ENCODE results near the gene IGSF21. TPM values are rescaled to one million over a fixed set of nuclear protein-coding genes. Genes with fewer than 3 reads are reported as not detected.

The IGSF21 gene
- total and polyA plus RNA-seq, 2 experiments from 2014 or later, result not detected

DNA sequence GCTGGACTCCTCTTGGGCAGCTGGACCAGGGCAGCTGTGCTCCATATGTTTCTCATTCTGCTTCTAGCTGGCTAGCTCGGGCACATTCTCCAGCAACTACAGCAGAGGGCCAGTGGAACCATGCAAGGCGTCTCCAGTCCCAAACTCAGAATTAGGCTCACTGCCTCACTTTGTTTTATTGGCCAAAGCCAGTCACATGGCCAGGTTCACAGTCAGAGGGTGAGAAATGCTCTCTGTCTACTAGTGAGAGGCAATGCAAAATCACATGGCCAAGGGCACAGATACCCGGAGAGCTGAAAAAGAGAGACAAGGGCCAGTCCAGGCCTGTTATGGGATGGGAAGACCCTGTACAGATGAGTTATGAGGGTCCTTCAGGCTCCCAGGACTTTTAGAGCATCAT lies 294.3 kb downstream of the IGSF21 start:
- Histone ChIP-seq H3K27me3 (peaks cover 7% of the 10 kb centered on the region), H3K27ac (no peak overlapping the region), H3K9me2 (replicated peaks; ENCODE audit: insufficient read depth) (no peaks in the 10 kb centered on the region), H2AFZ (no peak overlapping the region), H3K4me1 (ENCODE audit: insufficient read depth) (peaks cover 4% of the 10 kb centered on the region), H4K20me1 (ENCODE audit: insufficient read depth, poor library complexity, severe bottlenecking) (no peaks in the 10 kb centered on the region), H3K4me2 (no peak overlapping the region), H3K9me3 (ENCODE audit: low read depth) (no peaks in the 10 kb centered on the region), H3K4me3 (no peak overlapping the region), H3K79me2 (no peaks in the 10 kb centered on the region), H3K36me3 (replicated peaks; ENCODE audit: insufficient read depth, low read depth) (no peaks in the 10 kb centered on the region)
- TF ChIP-seq, protein P1, sequence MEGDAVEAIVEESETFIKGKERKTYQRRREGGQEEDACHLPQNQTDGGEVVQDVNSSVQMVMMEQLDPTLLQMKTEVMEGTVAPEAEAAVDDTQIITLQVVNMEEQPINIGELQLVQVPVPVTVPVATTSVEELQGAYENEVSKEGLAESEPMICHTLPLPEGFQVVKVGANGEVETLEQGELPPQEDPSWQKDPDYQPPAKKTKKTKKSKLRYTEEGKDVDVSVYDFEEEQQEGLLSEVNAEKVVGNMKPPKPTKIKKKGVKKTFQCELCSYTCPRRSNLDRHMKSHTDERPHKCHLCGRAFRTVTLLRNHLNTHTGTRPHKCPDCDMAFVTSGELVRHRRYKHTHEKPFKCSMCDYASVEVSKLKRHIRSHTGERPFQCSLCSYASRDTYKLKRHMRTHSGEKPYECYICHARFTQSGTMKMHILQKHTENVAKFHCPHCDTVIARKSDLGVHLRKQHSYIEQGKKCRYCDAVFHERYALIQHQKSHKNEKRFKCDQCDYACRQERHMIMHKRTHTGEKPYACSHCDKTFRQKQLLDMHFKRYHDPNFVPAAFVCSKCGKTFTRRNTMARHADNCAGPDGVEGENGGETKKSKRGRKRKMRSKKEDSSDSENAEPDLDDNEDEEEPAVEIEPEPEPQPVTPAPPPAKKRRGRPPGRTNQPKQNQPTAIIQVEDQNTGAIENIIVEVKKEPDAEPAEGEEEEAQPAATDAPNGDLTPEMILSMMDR (IDR thresholded peaks at IDR 0.05; ENCODE audit: poor library complexity), result no peak
- TF ChIP-seq EZH2 (IDR thresholded peaks at IDR 0.05; ENCODE audit: borderline replicate concordance) (no peak), EZH2phosphoT487 (IDR thresholded peaks at IDR 0.05; ENCODE audit: low read depth, severe bottlenecking, unreplicated experiment) (no peak)
- no peak for DNase-seq (ENCODE audit: low spot score)
- WGBS (ENCODE audit: low lambda C conversion rate, missing lambda C conversion rate), result 83% methylated on average over 3 of the region's 3 CpGs

DNA sequence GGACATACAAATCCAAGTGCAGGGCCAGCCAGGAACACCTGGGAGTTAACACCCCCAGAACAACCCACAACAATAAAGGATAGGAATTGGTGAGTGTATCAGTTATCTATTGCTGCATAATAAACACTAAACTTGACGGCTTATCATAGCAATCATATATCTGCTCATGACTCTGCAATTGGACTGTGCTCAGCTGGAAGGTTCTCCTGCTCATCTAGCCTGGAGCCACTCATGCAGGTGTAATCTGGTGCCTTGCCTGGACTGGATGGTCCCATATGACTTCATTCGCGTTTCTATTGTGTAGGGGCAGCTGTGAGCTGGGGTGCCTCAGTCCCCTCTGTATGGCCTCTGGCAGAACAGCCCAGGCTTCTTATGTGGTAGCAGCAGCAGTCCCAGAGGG lies 296.9 kb downstream of the IGSF21 start:
- 86% methylated on average over 3 of the region's 3 CpGs for WGBS (ENCODE audit: low lambda C conversion rate, missing lambda C conversion rate)
- no peak overlapping the region for H3K4me3 ChIP-seq
- no peaks in the 10 kb centered on the region for H4K20me1 ChIP-seq (ENCODE audit: insufficient read depth, poor library complexity, severe bottlenecking)
- H3K27me3 ChIP-seq, result peaks cover 7% of the 10 kb centered on the region
- H3K4me1 ChIP-seq (ENCODE audit: insufficient read depth), result peaks cover 3% of the 10 kb centered on the region
- H3K9me3 ChIP-seq (ENCODE audit: low read depth), result no peaks in the 10 kb centered on the region
- H3K27ac ChIP-seq, result no peak overlapping the region
- no peak overlapping the region for H2AFZ ChIP-seq
- DNase-seq (ENCODE audit: low spot score), result no peak
- H3K79me2 ChIP-seq, result no peaks in the 10 kb centered on the region
- H3K4me2 ChIP-seq, result no peak overlapping the region
- no peak for TF ChIP-seq EZH2 (IDR thresholded peaks at IDR 0.05; ENCODE audit: borderline replicate concordance)
- H3K9me2 ChIP-seq (replicated peaks; ENCODE audit: insufficient read depth), result no peaks in the 10 kb centered on the region
- no peaks in the 10 kb centered on the region for H3K36me3 ChIP-seq (replicated peaks; ENCODE audit: insufficient read depth, low read depth)

DNA sequence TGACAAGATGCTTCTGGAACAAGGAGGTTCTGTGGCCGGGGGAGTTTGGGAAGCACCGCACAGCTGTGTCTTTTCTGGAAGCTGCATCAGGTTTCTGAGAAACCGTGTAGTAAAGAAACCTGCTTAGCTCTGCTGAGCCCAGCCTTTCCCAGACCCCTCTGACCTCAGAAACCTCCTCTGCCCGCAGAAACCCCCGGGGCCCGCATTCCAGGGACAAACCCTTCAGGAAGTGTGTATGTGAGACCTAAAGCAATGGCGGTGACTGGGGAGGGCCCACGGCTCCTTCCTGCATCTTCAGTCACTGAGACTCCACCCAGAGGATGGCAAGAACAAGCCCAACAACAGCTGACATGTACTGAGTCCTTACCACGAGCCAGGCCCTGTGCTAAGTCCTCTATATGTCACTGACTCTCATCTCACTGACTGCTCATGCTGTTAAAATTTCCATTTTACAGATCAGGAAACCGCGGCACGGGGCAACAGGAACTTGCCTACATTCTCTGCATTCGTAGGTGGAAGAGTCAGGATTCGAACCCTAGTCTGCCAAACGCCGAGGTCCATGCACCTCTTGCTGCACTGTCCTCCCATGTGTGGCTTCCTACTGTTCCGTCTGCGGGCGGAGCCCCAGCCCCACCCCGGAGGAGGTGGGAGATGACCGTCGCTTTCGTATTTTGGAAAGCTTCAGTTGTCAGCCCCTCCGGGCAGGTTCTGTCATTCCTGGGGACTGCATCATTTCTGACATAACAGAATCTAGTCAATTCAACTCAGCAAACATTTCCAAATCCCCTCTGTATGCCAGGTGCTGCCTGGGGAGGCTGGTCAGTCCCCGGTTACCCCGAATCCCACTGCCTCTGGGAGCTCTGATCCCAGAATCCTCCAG lies 299.8 kb downstream of the IGSF21 start:
- no peak overlapping the region for H3K4me2 ChIP-seq
- TF ChIP-seq EZH2phosphoT487 (IDR thresholded peaks at IDR 0.05; ENCODE audit: low read depth, severe bottlenecking, unreplicated experiment) (no peak), EZH2 (IDR thresholded peaks at IDR 0.05; ENCODE audit: borderline replicate concordance) (no peak)
- TF ChIP-seq, protein P1 (IDR thresholded peaks at IDR 0.05; ENCODE audit: poor library complexity), result no peak
- 72% methylated on average over 26 of the region's 26 CpGs for WGBS (ENCODE audit: low lambda C conversion rate, missing lambda C conversion rate)
- no peak for DNase-seq (ENCODE audit: low spot score)
- H3K9me3 ChIP-seq (ENCODE audit: low read depth), result no peaks in the 10 kb centered on the region
- H4K20me1 ChIP-seq (ENCODE audit: insufficient read depth, poor library complexity, severe bottlenecking), result no peaks in the 10 kb centered on the region
- no peak overlapping the region for H3K27ac ChIP-seq
- no peaks in the 10 kb centered on the region for H3K9me2 ChIP-seq (replicated peaks; ENCODE audit: insufficient read depth)
- H3K79me2 ChIP-seq, result no peaks in the 10 kb centered on the region
- H3K27me3 ChIP-seq, result peaks cover 3% of the 10 kb centered on the region
- peaks cover 4% of the 10 kb centered on the region for H3K4me1 ChIP-seq (ENCODE audit: insufficient read depth)
- H2AFZ ChIP-seq, result no peak overlapping the region
- H3K36me3 ChIP-seq (replicated peaks; ENCODE audit: insufficient read depth, low read depth), result no peaks in the 10 kb centered on the region
- H3K4me3 ChIP-seq, result no peak overlapping the region

DNA sequence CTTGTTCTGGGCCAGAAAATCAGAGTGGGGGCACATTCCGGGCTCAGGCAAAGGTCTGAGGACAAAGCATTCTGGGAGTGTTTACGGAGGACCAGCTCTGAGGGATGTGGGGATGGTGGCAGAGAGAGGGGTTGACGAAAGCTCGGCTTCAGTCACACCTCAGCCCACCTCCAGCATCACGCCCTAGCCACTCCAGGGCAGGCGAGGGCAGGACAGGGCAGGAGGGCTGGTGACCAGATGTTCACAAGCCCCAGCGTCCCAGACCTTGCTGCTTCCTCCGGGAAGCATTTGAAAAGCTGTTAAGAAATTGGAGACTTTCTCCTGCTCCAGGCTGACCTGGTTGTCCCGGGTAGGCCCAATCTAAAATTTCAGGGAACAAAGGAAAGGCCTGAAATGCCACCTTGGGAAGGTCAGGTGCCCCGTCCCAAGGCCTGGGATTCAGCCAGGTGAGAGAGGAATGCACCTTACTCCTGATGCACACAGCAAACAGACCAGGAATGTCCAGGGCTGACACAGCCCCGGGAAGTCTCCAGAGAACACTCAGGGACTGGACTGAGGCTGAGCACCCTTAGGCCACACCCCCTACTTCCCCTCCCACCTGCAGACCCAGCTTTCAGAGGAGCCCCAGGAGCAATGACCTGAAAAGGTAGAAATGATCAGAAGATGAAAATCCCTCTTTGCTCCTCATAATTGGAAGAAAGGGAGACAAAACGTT lies 301.2 kb downstream of the IGSF21 start:
- 44% methylated on average over 12 of the region's 12 CpGs for WGBS (ENCODE audit: low lambda C conversion rate, missing lambda C conversion rate)
- no peaks in the 10 kb centered on the region for H4K20me1 ChIP-seq (ENCODE audit: insufficient read depth, poor library complexity, severe bottlenecking)

More for the DNA sequence above, 301.2 kb downstream of the IGSF21 start:
- H3K4me2 ChIP-seq, result no peak overlapping the region
- no peaks in the 10 kb centered on the region for H3K36me3 ChIP-seq (replicated peaks; ENCODE audit: insufficient read depth, low read depth)
- H3K79me2 ChIP-seq, result no peaks in the 10 kb centered on the region
- no peak overlapping the region for H3K4me3 ChIP-seq
- H2AFZ ChIP-seq, result no peak overlapping the region
- H3K27ac ChIP-seq, result no peak overlapping the region
- TF ChIP-seq EZH2 (IDR thresholded peaks at IDR 0.05; ENCODE audit: borderline replicate concordance), result no peak
- TF ChIP-seq, protein P1 (IDR thresholded peaks at IDR 0.05; ENCODE audit: poor library complexity), result no peak
- TF ChIP-seq EZH2phosphoT487 (IDR thresholded peaks at IDR 0.05; ENCODE audit: low read depth, severe bottlenecking, unreplicated experiment), result no peak
- H3K9me2 ChIP-seq (replicated peaks; ENCODE audit: insufficient read depth), result no peaks in the 10 kb centered on the region
- peaks cover 17% of the 10 kb centered on the region for H3K4me1 ChIP-seq (ENCODE audit: insufficient read depth)
- peak; percentile 44 for DNase-seq (ENCODE audit: low spot score)
- no peaks in the 10 kb centered on the region for H3K27me3 ChIP-seq
- no peaks in the 10 kb centered on the region for H3K9me3 ChIP-seq (ENCODE audit: low read depth)
